ENCODE data around the gene MAP4K4.

- TF ChIP-seq CTCF (conservative IDR thresholded peaks at IDR 0.05; ENCODE audit: low read depth, low read length) (no peak), EZH2 (IDR thresholded peaks at IDR 0.05; ENCODE audit: low read length, unreplicated experiment) (no peak), EZH2phosphoT487 (IDR thresholded peaks at IDR 0.05; ENCODE audit: borderline replicate concordance, low read length) (no peak)
Measured at GRCh38 chr2:101861382-101861781, 163.9 kb downstream of the MAP4K4 start.

Data from PC-3 (cell line).